ENCODE measurements around the gene DNAAF5.

The DNAAF5 gene

GRCh38 chr7:772005-772294, 45.5 kb downstream of the DNAAF5 start:
- no peak for DNase-seq
- Histone ChIP-seq H3K9me3 (ENCODE audit: insufficient read depth, low read depth, low read length) (peaks cover 3% of the 10 kb centered on the region), H3K14ac (ENCODE audit: low read length) (no peak overlapping the region), H2AK5ac (ENCODE audit: low read length) (no peak overlapping the region), H3K79me2 (ENCODE audit: control insufficient read depth, insufficient read depth, low read length, poor library complexity) (no peaks in the 10 kb centered on the region), H3K18ac (ENCODE audit: low read length) (no peak overlapping the region), H2BK120ac (ENCODE audit: insufficient read depth, low read length, poor library complexity) (no peak overlapping the region), H3K27ac (ENCODE audit: low read depth, low read length) (no peak overlapping the region), H3K27me3 (ENCODE audit: insufficient read depth, low read length) (no peaks in the 10 kb centered on the region), H4K12ac (ENCODE audit: low read depth, low read length) (no peak overlapping the region), H3K9ac (ENCODE audit: low read length) (no peak overlapping the region), H4K91ac (ENCODE audit: low read depth, low read length) (no peak overlapping the region), H2BK5ac (ENCODE audit: low read depth, low read length, poor library complexity) (no peak overlapping the region), H3K79me1 (ENCODE audit: low read length) (no peaks in the 10 kb centered on the region), H3K4me2 (ENCODE audit: low read length) (no peak overlapping the region), H2AFZ (ENCODE audit: insufficient read depth, low read length, poor library complexity) (no peak overlapping the region), H4K8ac (ENCODE audit: low read depth, low read length) (no peak overlapping the region), H3K4ac (ENCODE audit: low read depth, low read length) (no peak overlapping the region), H3K4me3 (ENCODE audit: low read depth, low read length) (no peak overlapping the region), H2BK12ac (ENCODE audit: low read length) (no peak overlapping the region), H3K4me1 (ENCODE audit: control insufficient read depth in 1 of 2, insufficient read depth in 2 of 2, low read length in 2 of 2) (peaks cover 2 to 7% of the 10 kb centered on the region in 2 experiments), H3K36me3 (ENCODE audit: control insufficient read depth in 1 of 2, insufficient read depth in 2 of 2, low read length in 2 of 2) (peaks cover 27 to 37% of the 10 kb centered on the region in 2 experiments), H3K23ac (ENCODE audit: low read length) (no peak overlapping the region)
- no CpG with 5 or more reads among the region's 11 CpGs for WGBS (ENCODE audit: extremely low coverage, insufficient coverage, insufficient read length)

- no peak overlapping the region for H3K4ac ChIP-seq (ENCODE audit: low read depth, low read length)
- H2AK5ac ChIP-seq (ENCODE audit: low read length) = no peak overlapping the region
- no peak overlapping the region for H4K91ac ChIP-seq (ENCODE audit: low read depth, low read length)
- no peak overlapping the region for H2BK120ac ChIP-seq (ENCODE audit: insufficient read depth, low read length, poor library complexity)
- no peak overlapping the region for H2BK5ac ChIP-seq (ENCODE audit: low read depth, low read length, poor library complexity)
- WGBS (ENCODE audit: extremely low coverage, insufficient coverage, insufficient read length) = no CpG with 5 or more reads among the region's 13 CpGs
- no peak overlapping the region for H2BK12ac ChIP-seq (ENCODE audit: low read length)
- no peaks in the 10 kb centered on the region for H3K79me2 ChIP-seq (ENCODE audit: control insufficient read depth, insufficient read depth, low read length, poor library complexity)
- H3K23ac ChIP-seq (ENCODE audit: low read length) = no peak overlapping the region
- no peaks in the 10 kb centered on the region for H3K79me1 ChIP-seq (ENCODE audit: low read length)
- H4K8ac ChIP-seq (ENCODE audit: low read depth, low read length) = no peak overlapping the region
- H3K9ac ChIP-seq (ENCODE audit: low read length) = no peak overlapping the region
- H3K18ac ChIP-seq (ENCODE audit: low read length) = no peak overlapping the region
- H3K27ac ChIP-seq (ENCODE audit: low read depth, low read length) = no peak overlapping the region
- H3K36me3 ChIP-seq (ENCODE audit: control insufficient read depth in 1 of 2, insufficient read depth in 2 of 2, low read length in 2 of 2) = peaks cover 27 to 37% of the 10 kb centered on the region in 2 experiments
- no peak overlapping the region for H3K14ac ChIP-seq (ENCODE audit: low read length)
- DNase-seq = no peak
- no peak overlapping the region for H3K4me3 ChIP-seq (ENCODE audit: low read depth, low read length)
- H3K4me1 ChIP-seq (ENCODE audit: control insufficient read depth in 1 of 2, insufficient read depth in 2 of 2, low read length in 2 of 2) = peaks cover 2 to 7% of the 10 kb centered on the region in 2 experiments
- H2AFZ ChIP-seq (ENCODE audit: insufficient read depth, low read length, poor library complexity) = no peak overlapping the region
- H3K4me2 ChIP-seq (ENCODE audit: low read length) = no peak overlapping the region
- peaks cover 3% of the 10 kb centered on the region for H3K9me3 ChIP-seq (ENCODE audit: insufficient read depth, low read depth, low read length)
- no peaks in the 10 kb centered on the region for H3K27me3 ChIP-seq (ENCODE audit: insufficient read depth, low read length)
- no peak overlapping the region for H4K12ac ChIP-seq (ENCODE audit: low read depth, low read length)
These were observed 45.9 kb downstream of the DNAAF5 start for GRCh38 chr7:772392-772791.

- Histone ChIP-seq H3K79me1 (ENCODE audit: low read length) (no peaks in the 10 kb centered on the region), H3K9me3 (ENCODE audit: insufficient read depth, low read depth, low read length) (peaks cover 1% of the 10 kb centered on the region), H3K4me3 (ENCODE audit: low read depth, low read length) (no peak overlapping the region), H2AFZ (ENCODE audit: insufficient read depth, low read length, poor library complexity) (no peak overlapping the region), H3K18ac (ENCODE audit: low read length) (no peak overlapping the region), H2BK5ac (ENCODE audit: low read depth, low read length, poor library complexity) (no peak overlapping the region), H3K27ac (ENCODE audit: low read depth, low read length) (no peak overlapping the region), H2BK120ac (ENCODE audit: insufficient read depth, low read length, poor library complexity) (no peak overlapping the region), H3K79me2 (ENCODE audit: control insufficient read depth, insufficient read depth, low read length, poor library complexity) (no peaks in the 10 kb centered on the region), H3K4ac (ENCODE audit: low read depth, low read length) (no peak overlapping the region), H3K9ac (ENCODE audit: low read length) (no peak overlapping the region), H3K14ac (ENCODE audit: low read length) (no peak overlapping the region), H4K12ac (ENCODE audit: low read depth, low read length) (no peak overlapping the region), H4K8ac (ENCODE audit: low read depth, low read length) (no peak overlapping the region), H2AK5ac (ENCODE audit: low read length) (no peak overlapping the region), H3K4me2 (ENCODE audit: low read length) (no peak overlapping the region), H3K23ac (ENCODE audit: low read length) (no peak overlapping the region), H3K27me3 (ENCODE audit: insufficient read depth, low read length) (no peaks in the 10 kb centered on the region), H3K36me3 (ENCODE audit: control insufficient read depth in 1 of 2, insufficient read depth in 2 of 2, low read length in 2 of 2) (peaks cover 27 to 36% of the 10 kb centered on the region in 2 experiments), H3K4me1 (ENCODE audit: control insufficient read depth in 1 of 2, insufficient read depth in 2 of 2, low read length in 2 of 2) (peaks cover 2 to 7% of the 10 kb centered on the region in 2 experiments), H2BK12ac (ENCODE audit: low read length) (no peak overlapping the region), H4K91ac (ENCODE audit: low read depth, low read length) (no peak overlapping the region)
- no CpG with 5 or more reads among the region's 32 CpGs for WGBS (ENCODE audit: extremely low coverage, insufficient coverage, insufficient read length)
- no peak for DNase-seq
These were observed 46.5 kb downstream of the DNAAF5 start for GRCh38 chr7:772861-773621.

DNA sequence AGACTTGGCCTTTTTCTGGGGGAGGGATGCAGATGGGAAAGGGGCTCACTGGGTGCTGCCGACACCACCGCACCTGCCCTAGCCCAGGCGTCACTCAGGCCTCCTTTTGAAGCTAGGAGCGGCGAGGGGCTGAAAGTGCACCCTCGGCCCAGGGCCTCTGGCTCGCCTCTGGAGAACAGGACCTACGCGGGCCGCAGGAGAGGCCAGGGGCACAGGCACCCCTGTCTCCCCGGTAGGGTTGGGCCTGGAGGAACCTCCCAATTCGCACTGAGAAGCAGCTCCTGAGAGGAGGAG, 47.1 kb downstream of the DNAAF5 start:
- H3K36me3 ChIP-seq (ENCODE audit: control insufficient read depth in 1 of 2, insufficient read depth in 2 of 2, low read length in 2 of 2) = peaks cover 33 to 41% of the 10 kb centered on the region in 2 experiments
- no peak overlapping the region for H3K18ac ChIP-seq (ENCODE audit: low read length)
- H3K14ac ChIP-seq (ENCODE audit: low read length) = no peak overlapping the region
- no peak for DNase-seq
- H2BK12ac ChIP-seq (ENCODE audit: low read length) = no peak overlapping the region
- WGBS (ENCODE audit: extremely low coverage, insufficient coverage, insufficient read length) = no CpG with 5 or more reads among the region's 12 CpGs
- no peak overlapping the region for H4K91ac ChIP-seq (ENCODE audit: low read depth, low read length)
- H3K4me2 ChIP-seq (ENCODE audit: low read length) = no peak overlapping the region
- H2BK5ac ChIP-seq (ENCODE audit: low read depth, low read length, poor library complexity) = no peak overlapping the region
- H3K4me3 ChIP-seq (ENCODE audit: low read depth, low read length) = no peak overlapping the region
- H3K23ac ChIP-seq (ENCODE audit: low read length) = no peak overlapping the region
- no peaks in the 10 kb centered on the region for H3K27me3 ChIP-seq (ENCODE audit: insufficient read depth, low read length)
- H2BK120ac ChIP-seq (ENCODE audit: insufficient read depth, low read length, poor library complexity) = no peak overlapping the region
- H4K12ac ChIP-seq (ENCODE audit: low read depth, low read length) = no peak overlapping the region
- no peak overlapping the region for H3K9ac ChIP-seq (ENCODE audit: low read length)
- H3K27ac ChIP-seq (ENCODE audit: low read depth, low read length) = no peak overlapping the region
- H4K8ac ChIP-seq (ENCODE audit: low read depth, low read length) = no peak overlapping the region
- H3K4ac ChIP-seq (ENCODE audit: low read depth, low read length) = no peak overlapping the region
- no peaks in the 10 kb centered on the region for H3K79me2 ChIP-seq (ENCODE audit: control insufficient read depth, insufficient read depth, low read length, poor library complexity)
- no peaks in the 10 kb centered on the region for H3K79me1 ChIP-seq (ENCODE audit: low read length)
- H3K9me3 ChIP-seq (ENCODE audit: insufficient read depth, low read depth, low read length) = peaks cover under 1% of the 10 kb centered on the region
- no peak overlapping the region for H2AK5ac ChIP-seq (ENCODE audit: low read length)
- H3K4me1 ChIP-seq (ENCODE audit: control insufficient read depth in 1 of 2, insufficient read depth in 2 of 2, low read length in 2 of 2) = peaks cover 2 to 7% of the 10 kb centered on the region in 2 experiments
- H2AFZ ChIP-seq (ENCODE audit: insufficient read depth, low read length, poor library complexity) = no peak overlapping the region
